ENCODE results near the gene ZNF683. TPM values are rescaled to one million over a fixed set of nuclear protein-coding genes. Genes with fewer than 3 reads are reported as not detected.

The ZNF683 gene
- total and polyA plus RNA-seq, 2 of the 4 experiments (the other 2 are of a cell fraction), result not detected

GRCh38 chr1:26340047-26340481 lies 32.5 kb downstream of the ZNF683 start:
- H2AK9ac ChIP-seq (replicated peaks; ENCODE audit: low read depth, low read length, poor library complexity), result no peak overlapping the region
- H3K4me2 ChIP-seq (ENCODE audit: low read depth, low read length), result no peak overlapping the region
- H2AK5ac ChIP-seq (ENCODE audit: low read depth, low read length), result no peak overlapping the region
- H2BK20ac ChIP-seq (ENCODE audit: low read depth, low read length), result no peak overlapping the region
- H4K5ac ChIP-seq (ENCODE audit: low read depth, low read length), result no peak overlapping the region
- CTCF ChIA-PET, result no interaction called here
- TF ChIP-seq RAD21 (IDR thresholded peaks at IDR 0.05; ENCODE audit: low read length) (no peak), POLR2A (IDR thresholded peaks at IDR 0.05; ENCODE audit: low read depth, low read length) (no peak), SMC3 (IDR thresholded peaks at IDR 0.05; ENCODE audit: low read depth, low read length) (no peak), MAZ (IDR thresholded peaks at IDR 0.05; ENCODE audit: borderline replicate concordance, low read depth, low read length) (no peak), CHD1 (IDR thresholded peaks at IDR 0.05; ENCODE audit: low read depth, low read length) (no peak), RCOR1 (IDR thresholded peaks at IDR 0.05; ENCODE audit: insufficient replicate concordance, low read length) (no peak)
- TF ChIP-seq, protein P1, sequence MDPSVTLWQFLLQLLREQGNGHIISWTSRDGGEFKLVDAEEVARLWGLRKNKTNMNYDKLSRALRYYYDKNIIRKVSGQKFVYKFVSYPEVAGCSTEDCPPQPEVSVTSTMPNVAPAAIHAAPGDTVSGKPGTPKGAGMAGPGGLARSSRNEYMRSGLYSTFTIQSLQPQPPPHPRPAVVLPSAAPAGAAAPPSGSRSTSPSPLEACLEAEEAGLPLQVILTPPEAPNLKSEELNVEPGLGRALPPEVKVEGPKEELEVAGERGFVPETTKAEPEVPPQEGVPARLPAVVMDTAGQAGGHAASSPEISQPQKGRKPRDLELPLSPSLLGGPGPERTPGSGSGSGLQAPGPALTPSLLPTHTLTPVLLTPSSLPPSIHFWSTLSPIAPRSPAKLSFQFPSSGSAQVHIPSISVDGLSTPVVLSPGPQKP (IDR thresholded peaks at IDR 0.05; ENCODE audit: borderline replicate concordance, low read depth, low read length), result no peak
- no peaks in the 10 kb centered on the region for H3K79me1 ChIP-seq (ENCODE audit: low read depth in 1 of 2, low read length in 2 of 2)
- no CpG with 5 or more reads among the region's 4 CpGs for WGBS, 2 experiments (ENCODE audit: extremely low coverage in 2 of 2, insufficient read length in 1 of 2)
- no peak overlapping the region for H3K18ac ChIP-seq (ENCODE audit: low read depth, low read length)
- no peak overlapping the region for H3K9ac ChIP-seq (ENCODE audit: low read depth, low read length)
- ATAC-seq (ENCODE audit: low read depth) (no peak), DNase-seq (no peak)
- no peak overlapping the region for H2BK120ac ChIP-seq (ENCODE audit: low read depth, low read length)
- H2BK15ac ChIP-seq (ENCODE audit: low read depth, low read length), result no peak overlapping the region
- intact Hi-C loops (cut with micrococcal nuclease) (no loop called here), dilution Hi-C loops (cut with HindIII; ENCODE audit: low sequenced_read_pairs, unreplicated experiment) (no loop called here), in situ Hi-C loops (cut with MboI; ENCODE audit: low sequenced_read_pairs) (no loop called here)
- no peaks in the 10 kb centered on the region for H3K9me1 ChIP-seq (ENCODE audit: insufficient read depth, low read length)
- POLR2A ChIA-PET (ENCODE audit: unreplicated experiment), result no interaction called here
- H2AFZ ChIP-seq (replicated peaks; ENCODE audit: low read length, poor library complexity), result no peak overlapping the region
- no peaks in the 10 kb centered on the region for H4K20me1 ChIP-seq (ENCODE audit: insufficient read depth, low read length)
- no peaks in the 10 kb centered on the region for H3K36me3 ChIP-seq (ENCODE audit: control insufficient read depth, insufficient read depth, low read length)
- H3K9me3 ChIP-seq (ENCODE audit: control insufficient read depth, insufficient read depth, low read length), result no peaks in the 10 kb centered on the region
- no TSS peak for BruUV-seq (replicated peaks)
- H3K27me3 ChIP-seq (ENCODE audit: control insufficient read depth, insufficient read depth, low read length), result peaks cover 64% of the 10 kb centered on the region
- peaks cover 4% of the 10 kb centered on the region; the same call in 1 of the 2 replicates for H3K4me1 ChIP-seq (ENCODE audit: control insufficient read depth, insufficient read depth, low read length)
- no peak overlapping the region for H3K4me3 ChIP-seq (ENCODE audit: insufficient read depth, low read depth, low read length)
- H4K8ac ChIP-seq (ENCODE audit: low read depth in 2 of 2, low read length in 2 of 2), result no peak overlapping the region
- H3K23ac ChIP-seq (ENCODE audit: low read depth, low read length), result no peak overlapping the region
- no peak overlapping the region for H4K91ac ChIP-seq (ENCODE audit: insufficient read depth, low read depth, low read length)
- H3K56ac ChIP-seq (ENCODE audit: extremely low read depth, insufficient read depth, low read length), result no peak overlapping the region
- H3K27ac ChIP-seq (ENCODE audit: insufficient read depth, low read length), result no peak overlapping the region
- H3K14ac ChIP-seq (replicated peaks; ENCODE audit: low read depth, low read length), result no peak overlapping the region
- no peak overlapping the region for H2BK5ac ChIP-seq (ENCODE audit: low read depth, low read length, poor library complexity, severe bottlenecking)
- H3K4ac ChIP-seq (ENCODE audit: low read depth, low read length), result no peak overlapping the region
